Naive thymus-derived CD4-positive, alpha-beta T cell (primary cell): ENCODE data around the gene LRBA. TPM values are rescaled to one million over a fixed set of nuclear protein-coding genes. Genes with fewer than 3 reads are reported as not detected.
A peak's percentile ranks its signal among the peaks of the same experiment; 100 is the strongest.
"Not testable (repeated sequence)": the region's sequence is repeated elsewhere in the genome, so short reads cannot be mapped to it uniquely, and the experiment has no call there.

Source experiments
- ATAC-seq: fragments of 150-1000 bp; cut with Tn5 transposase; 2 replicates; pipeline ENCODE4 v1.10.0; 2021; ENCODE audit warnings: mild to moderate bottlenecking, moderate library complexity
- CTCF ChIA-PET: fragments of 350-600 bp; sonication (Branson Sonifier 250); formaldehyde crosslinking; loops from one replicate; lab custom pipeline; 2021; ENCODE audit warnings: antibody characterized with exemption; lab: Charles Lee
- POLR2A ChIA-PET: fragments of 350-600 bp; sonication (Branson Sonifier 250); formaldehyde crosslinking; loops from one replicate; lab custom pipeline; 2021; ENCODE audit warnings: antibody characterized with exemption, inconsistent platforms; lab: Charles Lee
- DNase-seq, 9 donors: peaks; one replicate each; pipeline versions ENCODE4 v3.0.0 to v3.0.0-alpha.2; 2020 to 2022; ENCODE audit warnings: mixed read lengths in 1 of 9
- H3K27ac ChIP-seq: one replicate; pipeline ENCODE4 v1.7.0; 2013; ENCODE audit warnings: mild to moderate bottlenecking, low read depth, low read length, moderate library complexity
- H3K27me3 ChIP-seq, 2 donors: one replicate each; pipeline ENCODE4 v1.7.0; 2013; ENCODE audit warnings: low read length in 2 of 2, mild to moderate bottlenecking in 2 of 2, moderate library complexity in 2 of 2; ENCODE audit not compliant: control insufficient read depth in 2 of 2, insufficient read depth in 2 of 2
- H3K36me3 ChIP-seq, 3 experiments: 1 replicate in 2 of 3; 2 replicates in 1 of 3; pipeline ENCODE4 v1.7.0; 2013; ENCODE audit warnings: low read length in 3 of 3, mild to moderate bottlenecking in 3 of 3, moderate library complexity in 1 of 3; ENCODE audit not compliant: insufficient read depth in 3 of 3, control insufficient read depth in 2 of 3
- H3K4me1 ChIP-seq, 2 donors: one replicate each; pipeline ENCODE4 v1.7.0; 2013; ENCODE audit warnings: low read length in 2 of 2, mild to moderate bottlenecking in 2 of 2, moderate library complexity in 1 of 2; ENCODE audit not compliant: control insufficient read depth in 2 of 2, insufficient read depth in 2 of 2
- H3K4me3 ChIP-seq: 2 replicates; pipeline ENCODE4 v1.7.0; 2013; ENCODE audit warnings: mild to moderate bottlenecking, low read length
- H3K9me3 ChIP-seq, 3 experiments: 1 replicate in 2 of 3; 2 replicates in 1 of 3; pipeline ENCODE4 v1.7.0; 2013; ENCODE audit warnings: low read length in 3 of 3; ENCODE audit not compliant: control insufficient read depth in 2 of 3
- H3K27ac Mint-ChIP-seq, 9 donors: one replicate each; pipeline ENCODE4 v1.8.0; 2020 to 2022; ENCODE audit warnings: mixed read lengths in 9 of 9, mild to moderate bottlenecking in 8 of 9, moderate library complexity in 5 of 9, inconsistent platforms in 2 of 9
- H3K27me3 Mint-ChIP-seq, 5 donors: one replicate each; pipeline ENCODE4 v1.8.0; 2021 to 2022; ENCODE audit warnings: mixed read lengths in 5 of 5, mild to moderate bottlenecking in 1 of 5
- H3K36me3 Mint-ChIP-seq, 5 donors: one replicate each; pipeline ENCODE4 v1.8.0; 2020 to 2022; ENCODE audit warnings: mixed read lengths in 5 of 5, mild to moderate bottlenecking in 3 of 5, inconsistent platforms in 1 of 5
- H3K4me1 Mint-ChIP-seq, 7 donors: one replicate each; pipeline ENCODE4 v1.8.0; 2020 to 2022; ENCODE audit warnings: mixed read lengths in 7 of 7, mild to moderate bottlenecking in 3 of 7, inconsistent platforms in 1 of 7
- H3K4me3 Mint-ChIP-seq, 10 donors: one replicate each; pipeline ENCODE4 v1.8.0; 2020 to 2022; ENCODE audit warnings: mild to moderate bottlenecking in 10 of 10, mixed read lengths in 10 of 10, moderate library complexity in 6 of 10, inconsistent platforms in 2 of 10
- H3K9me3 Mint-ChIP-seq, 11 donors: one replicate each; pipeline ENCODE4 v1.8.0; 2020 to 2022; ENCODE audit warnings: mixed read lengths in 11 of 11, mild to moderate bottlenecking in 4 of 11, inconsistent platforms in 1 of 11, moderate library complexity in 1 of 11
- intact Hi-C, 2 donors: fragments of 100-400 bp; cut with micrococcal nuclease; formaldehyde crosslinking; loops; one replicate each; pipeline ENCODE4 v1.15.1; 2023
- polyA plus RNA-seq, 2 donors: library from polyadenylated mRNA; unstranded; fragments of 300-500 nt; fragmentation: Illumina TruSeq; gene quantifications; one replicate each; pipeline ENCODE4 v1.2.3, GENCODE V29; 2021
- total RNA-seq, 6 experiments: library from RNA in 5 of 6; stranded (reverse) in 5 of 6; gene quantifications; 1 replicate in 5 of 6; 2 replicates in 1 of 6; pipeline ENCODE4 v1.2.3 and lab custom pipeline; 2021 to 2026

LRBA gene, protein sequence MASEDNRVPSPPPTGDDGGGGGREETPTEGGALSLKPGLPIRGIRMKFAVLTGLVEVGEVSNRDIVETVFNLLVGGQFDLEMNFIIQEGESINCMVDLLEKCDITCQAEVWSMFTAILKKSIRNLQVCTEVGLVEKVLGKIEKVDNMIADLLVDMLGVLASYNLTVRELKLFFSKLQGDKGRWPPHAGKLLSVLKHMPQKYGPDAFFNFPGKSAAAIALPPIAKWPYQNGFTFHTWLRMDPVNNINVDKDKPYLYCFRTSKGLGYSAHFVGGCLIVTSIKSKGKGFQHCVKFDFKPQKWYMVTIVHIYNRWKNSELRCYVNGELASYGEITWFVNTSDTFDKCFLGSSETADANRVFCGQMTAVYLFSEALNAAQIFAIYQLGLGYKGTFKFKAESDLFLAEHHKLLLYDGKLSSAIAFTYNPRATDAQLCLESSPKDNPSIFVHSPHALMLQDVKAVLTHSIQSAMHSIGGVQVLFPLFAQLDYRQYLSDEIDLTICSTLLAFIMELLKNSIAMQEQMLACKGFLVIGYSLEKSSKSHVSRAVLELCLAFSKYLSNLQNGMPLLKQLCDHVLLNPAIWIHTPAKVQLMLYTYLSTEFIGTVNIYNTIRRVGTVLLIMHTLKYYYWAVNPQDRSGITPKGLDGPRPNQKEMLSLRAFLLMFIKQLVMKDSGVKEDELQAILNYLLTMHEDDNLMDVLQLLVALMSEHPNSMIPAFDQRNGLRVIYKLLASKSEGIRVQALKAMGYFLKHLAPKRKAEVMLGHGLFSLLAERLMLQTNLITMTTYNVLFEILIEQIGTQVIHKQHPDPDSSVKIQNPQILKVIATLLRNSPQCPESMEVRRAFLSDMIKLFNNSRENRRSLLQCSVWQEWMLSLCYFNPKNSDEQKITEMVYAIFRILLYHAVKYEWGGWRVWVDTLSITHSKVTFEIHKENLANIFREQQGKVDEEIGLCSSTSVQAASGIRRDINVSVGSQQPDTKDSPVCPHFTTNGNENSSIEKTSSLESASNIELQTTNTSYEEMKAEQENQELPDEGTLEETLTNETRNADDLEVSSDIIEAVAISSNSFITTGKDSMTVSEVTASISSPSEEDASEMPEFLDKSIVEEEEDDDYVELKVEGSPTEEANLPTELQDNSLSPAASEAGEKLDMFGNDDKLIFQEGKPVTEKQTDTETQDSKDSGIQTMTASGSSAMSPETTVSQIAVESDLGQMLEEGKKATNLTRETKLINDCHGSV (N-terminal part only)
- total RNA-seq (10 to 100 TPM; 51.2 to 71.4 (median 62.9) TPM), polyA plus RNA-seq (10 to 100 TPM; 20.8 to 23.9 TPM), total RNA-seq (lab: John Stamatoyannopoulos, UW) (325 reads per million, percentile 96 among the genes with 10 or more reads in this experiment)

DNA sequence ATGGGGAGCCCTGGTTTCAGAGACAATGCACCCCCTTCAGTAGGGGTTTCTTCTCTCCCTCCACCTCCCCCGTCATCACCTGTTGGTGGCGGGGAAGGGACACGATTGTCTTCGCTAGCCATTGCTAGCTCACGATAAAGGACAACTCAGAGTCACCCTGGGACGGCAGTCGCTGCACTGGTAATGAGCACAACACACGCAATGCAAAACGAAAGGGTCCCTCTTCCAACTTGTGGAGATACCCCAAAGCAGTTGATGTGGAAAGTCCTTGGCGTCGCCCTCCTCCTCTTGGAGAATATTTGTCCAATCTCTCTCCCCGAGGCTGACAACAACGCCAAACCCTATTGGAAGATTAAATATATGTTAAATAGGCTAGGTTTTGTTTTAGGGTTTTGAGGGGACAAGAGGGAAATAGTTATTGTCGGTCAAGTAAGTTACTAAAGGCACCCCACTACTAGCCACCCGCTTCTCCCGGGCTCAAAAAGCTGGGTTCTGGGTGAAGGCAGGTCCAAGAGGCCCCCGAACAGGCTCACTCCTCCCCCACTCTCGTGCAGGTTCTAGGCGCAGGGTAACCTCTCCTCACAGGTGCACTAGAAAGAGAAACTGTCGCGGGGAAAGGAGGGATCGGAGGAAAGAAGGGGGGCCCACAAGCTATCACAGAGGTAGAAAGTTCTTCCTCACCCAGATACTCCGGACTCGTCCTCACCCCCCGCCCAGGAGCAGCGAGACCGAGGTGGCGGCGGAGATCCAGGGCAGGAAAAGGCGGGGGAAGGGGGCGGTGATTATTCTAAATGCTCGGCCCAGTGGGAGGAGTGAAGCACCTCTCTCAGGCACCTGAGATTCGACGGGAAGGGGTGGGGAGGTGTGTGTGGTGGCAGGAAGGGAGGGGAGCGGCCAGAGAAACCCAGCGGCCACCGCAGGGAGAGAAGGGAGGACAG, at the start of gene LRBA:
Gene LRBA, minus strand, starts transcription at position 764 of the 938 bp plus-strand sequence. Its CDS starts 642 bp downstream, at position 122.
- H3K4me1 Mint-ChIP-seq = peaks cover 22 to 37% (median 32%) of the 10 kb centered on the region in 7 donors
- H3K27me3 Mint-ChIP-seq = no peaks in the 10 kb centered on the region
- intact Hi-C loops = loop anchor here (1.0 to 10.0 kb wide), 13 partner anchors 18 to 1765 kb away; partner anchors contain the start of genes GATB (in 2 of the 2), RPS3A (in 2 of the 2), TMEM154 (in 2 of the 2) and ARFIP1 (in 1 of the 2)
- H3K36me3 Mint-ChIP-seq = peaks cover 0 to 9% (median 3%) of the 10 kb centered on the region in 5 donors
- no peaks in the 10 kb centered on the region for H3K9me3 Mint-ChIP-seq
- Histone ChIP-seq H3K27ac (peak within 1 kb of the TSS; percentile 97), H3K4me1 (peaks cover 18 to 32% of the 10 kb centered on the region in 2 donors), H3K36me3 (peaks cover 0 to 11% (median 0%) of the 10 kb centered on the region in 3 experiments), H3K4me3 (peak within 1 kb of the TSS; percentile 99), H3K27me3 (no peaks in the 10 kb centered on the region), H3K9me3 (no peaks in the 10 kb centered on the region)
- peak; percentile 86 for ATAC-seq
- CTCF ChIA-PET = no interaction called here
- POLR2A ChIA-PET = interaction anchor here (0.6 to 4.9 kb wide), 7 partner anchors 10 to 1665 kb away, joined by 3 to 36 read pairs (median 3); partner anchors contain the start of genes RPS3A and TMEM154
- DNase-seq = peak; percentile 58 to 86 (median 84)
- peak within 1 kb of the TSS; percentile 90 to 100 (median 98) for H3K27ac Mint-ChIP-seq
- peak within 1 kb of the TSS; percentile 95 to 100 (median 99) for H3K4me3 Mint-ChIP-seq

GRCh38 chr4:151063143-151063542, 48.1 kb upstream of the LRBA start:
- H3K27me3 ChIP-seq, H3K27ac Mint-ChIP-seq, H3K4me1 Mint-ChIP-seq, H3K36me3 Mint-ChIP-seq, H3K9me3 Mint-ChIP-seq, H3K4me3 Mint-ChIP-seq, H3K36me3 ChIP-seq, POLR2A ChIA-PET, intact Hi-C loops, H3K4me1 ChIP-seq, DNase-seq, H3K4me3 ChIP-seq, H3K27me3 Mint-ChIP-seq, ATAC-seq, H3K9me3 ChIP-seq, H3K27ac ChIP-seq: not testable (repeated sequence)
- CTCF ChIA-PET = interaction anchor here (0.6 kb wide), 2 partner anchors 20 to 145 kb away, joined by 3 to 5 read pairs; no protein-coding TSS in a partner anchor

DNA sequence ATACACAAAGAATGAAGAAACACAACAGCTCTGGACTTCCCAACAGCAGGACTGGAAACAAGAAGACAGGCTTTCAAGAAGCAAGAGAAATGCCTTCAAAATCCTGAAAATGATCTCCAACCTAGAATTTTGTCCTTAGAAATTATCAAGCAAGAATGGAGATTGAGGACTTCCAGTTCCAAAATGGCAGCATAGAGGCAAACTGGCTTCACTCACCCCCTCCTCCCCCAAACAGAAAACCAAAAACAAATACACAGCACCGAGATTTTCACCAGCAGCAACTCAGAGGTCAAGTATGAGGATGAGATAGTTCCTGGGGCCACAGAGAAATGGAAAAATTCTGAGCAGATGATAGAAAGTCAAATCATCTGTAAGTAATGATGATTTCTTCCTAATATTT, 40.5 kb upstream of the LRBA start:
- intact Hi-C loops = no loop called here

GRCh38 chr4:151052785-151053184, 37.7 kb upstream of the LRBA start:
- Mint-ChIP-seq H3K27me3 (peaks cover 0 to 2% (median 0%) of the 10 kb centered on the region in 5 donors), H3K36me3 (peaks cover 0 to 1% (median 0%) of the 10 kb centered on the region in 5 donors), H3K4me1 (no peaks in the 10 kb centered on the region), H3K9me3 (no peaks in the 10 kb centered on the region), H3K27ac (no peak overlapping the region), H3K4me3 (no peak overlapping the region)
- ATAC-seq (no peak), DNase-seq (no peak)
- H3K36me3 ChIP-seq = no peaks in the 10 kb centered on the region
- H3K9me3 ChIP-seq = no peaks in the 10 kb centered on the region
- CTCF ChIA-PET = no interaction called here
- H3K27me3 ChIP-seq = no peaks in the 10 kb centered on the region
- POLR2A ChIA-PET = no interaction called here
- no peaks in the 10 kb centered on the region for H3K4me1 ChIP-seq
- intact Hi-C loops = no loop called here
- H3K27ac ChIP-seq = no peak overlapping the region
- no peak overlapping the region for H3K4me3 ChIP-seq

More for the DNA sequence above, 40.5 kb upstream of the LRBA start:
- Histone ChIP-seq H3K27me3 (no peaks in the 10 kb centered on the region), H3K36me3 (no peaks in the 10 kb centered on the region), H3K9me3 (no peaks in the 10 kb centered on the region), H3K27ac (no peak overlapping the region), H3K4me1 (no peaks in the 10 kb centered on the region), H3K4me3 (no peak overlapping the region)
- DNase-seq (no peak), ATAC-seq (no peak)
- peaks cover 0 to 2% (median 0%) of the 10 kb centered on the region in 5 donors for H3K27me3 Mint-ChIP-seq
- H3K4me1 Mint-ChIP-seq = no peaks in the 10 kb centered on the region
- no peaks in the 10 kb centered on the region for H3K9me3 Mint-ChIP-seq
- CTCF ChIA-PET = no interaction called here
- H3K27ac Mint-ChIP-seq = no peak overlapping the region
- H3K36me3 Mint-ChIP-seq = peaks cover 0 to 1% (median 0%) of the 10 kb centered on the region in 5 donors
- H3K4me3 Mint-ChIP-seq = no peak overlapping the region
- POLR2A ChIA-PET = no interaction called here

DNA sequence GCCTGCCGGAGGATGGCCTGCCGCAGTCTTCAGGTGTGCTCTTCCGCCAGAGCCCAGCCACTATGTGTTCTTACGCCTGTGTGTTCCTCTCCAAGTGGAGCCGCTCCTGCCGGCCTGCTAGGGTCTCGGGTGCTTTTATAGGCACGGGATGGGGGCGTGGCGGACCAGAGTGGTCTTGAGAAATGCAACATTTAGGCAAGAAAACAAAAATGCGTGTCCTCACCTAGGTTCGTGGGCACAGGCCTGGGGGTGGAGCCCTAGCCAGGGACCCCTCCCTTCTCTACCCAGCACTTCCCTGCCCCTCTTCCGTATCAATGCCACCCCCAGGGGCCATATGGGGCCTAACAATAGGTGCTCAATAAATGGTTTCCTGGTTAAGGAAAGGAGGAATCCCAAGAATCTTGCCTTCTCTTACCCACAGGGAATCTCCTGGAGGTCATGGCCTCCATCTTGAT, 34.4 kb upstream of the LRBA start:
- no peaks in the 10 kb centered on the region for H3K36me3 ChIP-seq
- DNase-seq = no peak
- no peak for ATAC-seq
- Mint-ChIP-seq H3K27me3 (no peaks in the 10 kb centered on the region), H3K4me3 (no peak overlapping the region), H3K27ac (no peak overlapping the region), H3K4me1 (no peaks in the 10 kb centered on the region), H3K36me3 (peaks cover 0 to 1% (median 0%) of the 10 kb centered on the region in 5 donors), H3K9me3 (no peaks in the 10 kb centered on the region)
- intact Hi-C loops = no loop called here
- no peaks in the 10 kb centered on the region for H3K4me1 ChIP-seq
- POLR2A ChIA-PET = no interaction called here
- CTCF ChIA-PET = no interaction called here
- H3K27me3 ChIP-seq = no peaks in the 10 kb centered on the region
- no peak overlapping the region for H3K4me3 ChIP-seq
- no peaks in the 10 kb centered on the region for H3K9me3 ChIP-seq
- H3K27ac ChIP-seq = no peak overlapping the region
